ENCODE data around the gene CLDN18. TPM values are rescaled to one million over a fixed set of nuclear protein-coding genes. Genes with fewer than 3 reads are reported as not detected.

Gene CLDN18
- total RNA-seq, 1 experiment from 2014 or later: 0.17 TPM

GRCh38 chr3:138081371-138082084 lies 71.6 kb downstream of the CLDN18 start:
- no peak overlapping the region for H2AFZ ChIP-seq (ENCODE audit: low read depth, low read length, poor library complexity, severe bottlenecking)
- no TSS peak for BruUV-seq (replicated peaks)
- H3K9me2 ChIP-seq (ENCODE audit: insufficient read depth): no peaks in the 10 kb centered on the region
- peaks cover 27 to 48% of the 10 kb centered on the region in 2 experiments for H3K4me1 ChIP-seq (ENCODE audit: control insufficient read depth in 1 of 2, insufficient read depth in 2 of 2, low read length in 2 of 2)
- ChIA-PET RAD21 (ENCODE audit: low non-redundant PET in 1 of 2, low total read pairs in 2 of 2, uncharacterized antibody in 2 of 2, unreplicated experiment in 2 of 2) (no interaction called here), POLR2A (no interaction called here), CTCF (interaction anchor here (1.6 kb wide), 1 partner anchor 20 kb away, joined by 3 read pairs; no protein-coding TSS in a partner anchor)
- intact Hi-C loops (cut with micrococcal nuclease): no loop called here
- H3K9me3 ChIP-seq (ENCODE audit: control insufficient read depth in 1 of 2, insufficient read depth in 1 of 2, low read depth in 1 of 2, low read length in 2 of 2): no peaks in the 10 kb centered on the region
- peaks cover 6% of the 10 kb centered on the region in 2 experiments; a peak in 1 of 4 replicates for H3K36me3 ChIP-seq (ENCODE audit: control insufficient read depth in 1 of 2, insufficient read depth in 2 of 2, low read length in 2 of 2)
- H3K79me2 ChIP-seq (ENCODE audit: insufficient read depth, low read length): no peaks in the 10 kb centered on the region
- H3K4me2 ChIP-seq (ENCODE audit: low read length): peak overlapping the region; percentile 45
- no peak for TF ChIP-seq EGR1 (IDR thresholded peaks at IDR 0.05; ENCODE audit: low read depth)
- no peak for TF ChIP-seq EZH2phosphoT487 (IDR thresholded peaks at IDR 0.05; ENCODE audit: borderline replicate concordance)
- no peak for TF ChIP-seq CEBPB (IDR thresholded peaks at IDR 0.05; ENCODE audit: low read depth)
- no peak for TF ChIP-seq POLR2AphosphoS5 (IDR thresholded peaks at IDR 0.05; ENCODE audit: low read depth, low read length)
- no peak for TF ChIP-seq MAX (IDR thresholded peaks at IDR 0.05)
- TF ChIP-seq ZNF274 (IDR thresholded peaks at IDR 0.05; ENCODE audit: low read depth, low read length): no peak
- no peak for TF ChIP-seq ZFX (IDR thresholded peaks at IDR 0.05)
- no peak for TF ChIP-seq RAD21 (IDR thresholded peaks at IDR 0.05; ENCODE audit: low read depth)
- no peak for TF ChIP-seq YY1 (IDR thresholded peaks at IDR 0.05; ENCODE audit: extremely low read depth, insufficient replicate concordance, low read depth, low read length)
- no peak for TF ChIP-seq SIN3A (IDR thresholded peaks at IDR 0.05; ENCODE audit: low read depth)
- no peak for TF ChIP-seq FOSL1 (IDR thresholded peaks at IDR 0.05; ENCODE audit: low read depth)
- TF ChIP-seq TCF7L2 (IDR thresholded peaks at IDR 0.05; ENCODE audit: borderline replicate concordance, extremely low read depth, insufficient read depth, insufficient read length): no peak
- no peak for TF ChIP-seq ELF1 (IDR thresholded peaks at IDR 0.05; ENCODE audit: borderline replicate concordance, low read depth)
- no peak for TF ChIP-seq JUND (IDR thresholded peaks at IDR 0.05)
- no peak for TF ChIP-seq POLR2A (IDR thresholded peaks at IDR 0.05; ENCODE audit: borderline replicate concordance, extremely low read depth, insufficient read depth, insufficient read length)
- H3K9ac ChIP-seq (ENCODE audit: low read length): no peak overlapping the region
- ATAC-seq (no peak), DNase-seq (ENCODE audit: low read depth, low spot score) (no peak)
- H4K20me1 ChIP-seq (ENCODE audit: insufficient read depth): no peaks in the 10 kb centered on the region
- no peak overlapping the region for H3K4me3 ChIP-seq (replicated peaks in 1 of 2; ENCODE audit: low read depth in 1 of 2, low read length in 2 of 2)
- H3K27me3 ChIP-seq (ENCODE audit: insufficient read depth, low read length): no peaks in the 10 kb centered on the region
- no peak overlapping the region for H3K27ac ChIP-seq (ENCODE audit: low read depth, low read length)

Data from HCT116 (cell line).